Neural progenitor cell (in vitro differentiated cells): ENCODE data around the gene BSDC1.
"Not testable (repeated sequence)": the region's sequence is repeated elsewhere in the genome, so short reads cannot be mapped to it uniquely, and the experiment has no call there.

Experiments
- CTCF ChIP-seq: fragments of 200-600 bp; sonication (generic); IDR thresholded peaks from 2 replicates; pipeline ENCODE4 v1.5.1; 2017; ENCODE audit warnings: antibody characterized with exemption, mild to moderate bottlenecking
- EZH2 ChIP-seq: fragments of 200-600 bp; sonication (generic); IDR thresholded peaks from 2 replicates; pipeline ENCODE4 v1.6.1; 2017; ENCODE audit warnings: antibody characterized with exemption, mild to moderate bottlenecking, moderate library complexity
- EZH2phosphoT487 ChIP-seq: fragments of 200-600 bp; sonication (generic); IDR thresholded peaks from 2 replicates; pipeline ENCODE4 v1.6.1; 2017; ENCODE audit warnings: antibody characterized with exemption

- not testable (repeated sequence) for TF ChIP-seq CTCF, EZH2, EZH2phosphoT487
Observed at GRCh38 chr1:32396524-32396923, 2.3 kb upstream of the BSDC1 start.
